Upper lobe of left lung (tissue), 6 donors: ENCODE data around the gene XYLT2. TPM values are rescaled to one million over a fixed set of nuclear protein-coding genes. Genes with fewer than 3 reads are reported as not detected.
"Not testable (repeated sequence)": the region's sequence is repeated elsewhere in the genome, so short reads cannot be mapped to it uniquely, and the experiment has no call there.

Source experiments
- ATAC-seq, 2 donors: fragments of 200-7000 bp; cut with Tn5 transposase; one replicate each; pipeline ENCODE4 v1.9.1; 2022; ENCODE audit warnings: mild to moderate bottlenecking in 2 of 2, moderate library complexity in 2 of 2; ENCODE audit not compliant: low FRiP score in 2 of 2
- DNase-seq, 2 donors: peaks; one replicate each; pipeline ENCODE4 v3.0.0-alpha.2; 2019 to 2020
- H3K27ac ChIP-seq, 4 donors: fragments of 200-600 bp; sonication (generic); one replicate each; pipeline ENCODE4 v1.5.1; 2016 to 2019
- H3K27me3 ChIP-seq, 4 donors: fragments of 200-600 bp; sonication (generic); one replicate each; pipeline ENCODE4 v1.5.1; 2017 to 2019
- H3K36me3 ChIP-seq, 4 donors: fragments of 200-600 bp; sonication (generic); one replicate each; pipeline ENCODE4 v1.5.1; 2016 to 2019
- H3K4me1 ChIP-seq, 4 donors: fragments of 200-600 bp; sonication (generic); one replicate each; pipeline ENCODE4 v1.5.1; 2018 to 2019
- H3K4me3 ChIP-seq, 4 donors: fragments of 200-600 bp; sonication (generic); one replicate each; pipeline ENCODE4 v1.5.1; 2017 to 2019; ENCODE audit warnings: mild to moderate bottlenecking in 2 of 4, moderate library complexity in 1 of 4
- H3K9me3 ChIP-seq, 4 donors: fragments of 200-600 bp; sonication (generic); one replicate each; pipeline ENCODE4 v1.5.1; 2018 to 2019
- CTCF ChIP-seq, 6 experiments: fragments of 450-650 bp in 4 of 6; fragments of 200-600 bp in 2 of 6; sonication (generic) in 2 of 6; IDR thresholded peaks; one replicate each; pipeline ENCODE4 v1.5.1; 2016 to 2019; ENCODE audit warnings: antibody characterized with exemption in 6 of 6
- EP300 ChIP-seq, 4 donors: sonication (generic); formaldehyde crosslinking; IDR thresholded peaks; one replicate each; pipeline ENCODE4 v1.5.1; 2017; ENCODE audit warnings: antibody characterized with exemption in 4 of 4, control low read depth in 2 of 4
- POLR2A ChIP-seq, 4 donors: fragments of 450-650 bp; IDR thresholded peaks; one replicate each; pipeline ENCODE4 v1.5.1; 2016 to 2017; ENCODE audit warnings: antibody characterized with exemption in 4 of 4, mild to moderate bottlenecking in 2 of 4
- POLR2AphosphoS5 ChIP-seq, 2 donors: sonication (generic); formaldehyde crosslinking; IDR thresholded peaks; one replicate each; pipeline ENCODE4 v1.5.1; 2017; ENCODE audit warnings: antibody characterized with exemption in 2 of 2
- WGBS, 2 donors: methylation state at CpG; one replicate each; pipeline ENCODE4 v1.1.5; 2017 to 2018; 5-methylcytosine and 5-hydroxymethylcytosine counted together
- total RNA-seq, 6 donors: library from RNA; depleted of rRNA in 4 of 6; stranded (reverse); fragments of >200 nt in 4 of 6; gene quantifications; one replicate each; pipeline versions ENCODE4 v1.1.0 to v1.2.1, GENCODE V29; 2016 to 2021
- donor health status: DM: no; HTN: no; CAD: no; lungs with moderate emphysema.
- donor health status: DM: no; HTN: yes; CAD: no; lungs with severe emphysema.

Gene XYLT2
- 10 to 100 TPM; 16.4 to 33.5 (median 19.2) TPM for total RNA-seq

GRCh38 chr17:50345432-50346312, at the start of gene XYLT2:
TSS of gene XYLT2 (plus strand) at chr17:50346126. CDS start at chr17:50346141, 15 bp downstream.
- Histone ChIP-seq H3K4me1 (peaks cover 20 to 30% (median 24%) of the 10 kb centered on the region in 4 donors), H3K27ac (peak within 1 kb of the TSS in 3 of 4 donors; percentile 69 to 78 (median 73))
- WGBS, 2 donors: 3 to 11% methylated on average over 29 to 31 of the region's 87 CpGs

GRCh38 chr17:50297407-50297865, 48.5 kb upstream of the XYLT2 start:
- 6 to 17% methylated on average over 5 to 7 of the region's 7 CpGs for whole genome bisulfite sequencing, 2 donors
- TF ChIP-seq POLR2A (IDR thresholded peaks at IDR 0.05) (no peak), EP300 (IDR thresholded peaks at IDR 0.05) (no peak), POLR2AphosphoS5 (IDR thresholded peaks at IDR 0.05) (no peak), CTCF (IDR thresholded peaks at IDR 0.05) (peak; percentile 91 to 96 (median 94))
- Histone ChIP-seq H3K27me3 (no peaks in the 10 kb centered on the region), H3K27ac (no peak overlapping the region), H3K4me3 (no peak overlapping the region), H3K9me3 (no peaks in the 10 kb centered on the region), H3K36me3 (no peaks in the 10 kb centered on the region), H3K4me1 (no peaks in the 10 kb centered on the region)
- ATAC-seq (peak; percentile 90 to 93), DNase-seq (peak in 1 of 2 donors; percentile 86)

More at GRCh38 chr17:50345432-50346312, at the start of gene XYLT2:
- DNase-seq (peak; percentile 91 to 99), ATAC-seq (peak; percentile 92 to 96)
- Histone ChIP-seq H3K9me3 (no peaks in the 10 kb centered on the region), H3K27me3 (no peaks in the 10 kb centered on the region), H3K4me3 (peak within 1 kb of the TSS; percentile 89 to 95 (median 92)), H3K36me3 (no peaks in the 10 kb centered on the region)
- no peak for TF ChIP-seq CTCF (IDR thresholded peaks at IDR 0.05)
- no peak for TF ChIP-seq EP300 (IDR thresholded peaks at IDR 0.05)
- TF ChIP-seq POLR2A (IDR thresholded peaks at IDR 0.05): peak in 2 of 4 donors; percentile 23 to 59
- TF ChIP-seq POLR2AphosphoS5 (IDR thresholded peaks at IDR 0.05): peak in 1 of 2 donors; percentile 26

- H3K4me3 ChIP-seq: no peak overlapping the region
- no peaks in the 10 kb centered on the region for H3K27me3 ChIP-seq
- no peak for DNase-seq
- no peaks in the 10 kb centered on the region for H3K36me3 ChIP-seq
- no peak for ATAC-seq
- TF ChIP-seq CTCF (IDR thresholded peaks at IDR 0.05) (no peak), EP300 (IDR thresholded peaks at IDR 0.05) (no peak), POLR2AphosphoS5 (IDR thresholded peaks at IDR 0.05) (no peak), POLR2A (IDR thresholded peaks at IDR 0.05) (no peak)
- 70 to 71% methylated on average over 11 of the region's 11 CpGs for WGBS, 2 donors
- H3K9me3 ChIP-seq: no peaks in the 10 kb centered on the region
- no peak overlapping the region for H3K27ac ChIP-seq
- H3K4me1 ChIP-seq: no peaks in the 10 kb centered on the region
Observed at GRCh38 chr17:50298018-50298417, 47.9 kb upstream of the XYLT2 start.

- H3K27ac ChIP-seq: no peak overlapping the region
- no peaks in the 10 kb centered on the region for H3K27me3 ChIP-seq
- H3K4me3 ChIP-seq: no peak overlapping the region
- no peak for DNase-seq
- no peak for ATAC-seq
- no peak for TF ChIP-seq POLR2AphosphoS5 (IDR thresholded peaks at IDR 0.05)
- TF ChIP-seq CTCF (IDR thresholded peaks at IDR 0.05): no peak
- TF ChIP-seq POLR2A (IDR thresholded peaks at IDR 0.05): no peak
- no peak for TF ChIP-seq EP300 (IDR thresholded peaks at IDR 0.05)
- 76 to 81% methylated on average over 3 of the region's 3 CpGs for WGBS, 2 donors
- no peaks in the 10 kb centered on the region for H3K9me3 ChIP-seq
- peaks cover under 1 to 6% (median 4%) of the 10 kb centered on the region in 4 donors for H3K4me1 ChIP-seq
- H3K36me3 ChIP-seq: no peaks in the 10 kb centered on the region
Observed at GRCh38 chr17:50299776-50300175, 46.1 kb upstream of the XYLT2 start.

GRCh38 chr17:50300824-50301223, 45.1 kb upstream of the XYLT2 start:
- peaks cover 5 to 14% (median 10%) of the 10 kb centered on the region in 4 donors for H3K4me1 ChIP-seq
- H3K27me3 ChIP-seq, H3K27ac ChIP-seq, ATAC-seq, H3K4me3 ChIP-seq, DNase-seq, H3K36me3 ChIP-seq, H3K9me3 ChIP-seq: not testable (repeated sequence)
- 47 to 58% methylated on average over 1 of the region's 1 CpG for WGBS, 2 donors
